ENCODE measurements around the gene EPHA7.

DNA sequence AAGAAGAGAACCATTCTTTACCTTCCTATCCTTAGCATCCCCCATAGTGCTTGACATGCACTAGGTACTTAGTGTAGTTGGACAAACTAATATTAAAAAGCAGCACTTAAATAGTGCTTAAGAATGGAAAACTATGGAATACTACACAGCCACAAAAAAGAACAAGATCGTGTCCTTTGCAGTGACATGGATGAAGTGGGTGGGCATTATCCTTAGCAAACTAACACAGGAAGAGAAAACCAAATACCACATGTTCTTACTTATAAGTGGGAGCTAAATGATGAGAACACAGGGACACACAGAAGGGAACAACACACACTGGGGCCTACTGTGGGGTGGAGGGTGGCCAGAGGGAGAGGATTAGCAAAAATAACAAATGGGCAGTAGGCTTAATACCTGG, 66.8 kb downstream of the EPHA7 start:
- TF ChIP-seq, protein P1, sequence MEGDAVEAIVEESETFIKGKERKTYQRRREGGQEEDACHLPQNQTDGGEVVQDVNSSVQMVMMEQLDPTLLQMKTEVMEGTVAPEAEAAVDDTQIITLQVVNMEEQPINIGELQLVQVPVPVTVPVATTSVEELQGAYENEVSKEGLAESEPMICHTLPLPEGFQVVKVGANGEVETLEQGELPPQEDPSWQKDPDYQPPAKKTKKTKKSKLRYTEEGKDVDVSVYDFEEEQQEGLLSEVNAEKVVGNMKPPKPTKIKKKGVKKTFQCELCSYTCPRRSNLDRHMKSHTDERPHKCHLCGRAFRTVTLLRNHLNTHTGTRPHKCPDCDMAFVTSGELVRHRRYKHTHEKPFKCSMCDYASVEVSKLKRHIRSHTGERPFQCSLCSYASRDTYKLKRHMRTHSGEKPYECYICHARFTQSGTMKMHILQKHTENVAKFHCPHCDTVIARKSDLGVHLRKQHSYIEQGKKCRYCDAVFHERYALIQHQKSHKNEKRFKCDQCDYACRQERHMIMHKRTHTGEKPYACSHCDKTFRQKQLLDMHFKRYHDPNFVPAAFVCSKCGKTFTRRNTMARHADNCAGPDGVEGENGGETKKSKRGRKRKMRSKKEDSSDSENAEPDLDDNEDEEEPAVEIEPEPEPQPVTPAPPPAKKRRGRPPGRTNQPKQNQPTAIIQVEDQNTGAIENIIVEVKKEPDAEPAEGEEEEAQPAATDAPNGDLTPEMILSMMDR (IDR thresholded peaks at IDR 0.05) = no peak
- no peak for TF ChIP-seq POLR2A (IDR thresholded peaks at IDR 0.05)

Measured in body of pancreas (tissue), 4 donors.